OCI-LY1 (cell line): ENCODE results near the gene L3MBTL2.

Experiments
- H2AFZ ChIP-seq: fragments of 200-600 bp; sonication (generic), shearing (Covaris generic); 2 replicates; pipeline ENCODE4 v1.6.0; 2014; ENCODE audit warnings: antibody characterized with exemption, mild to moderate bottlenecking, low read length
- H3F3A ChIP-seq: fragments of 200-600 bp; sonication (generic), shearing (Covaris generic); 2 replicates; pipeline ENCODE4 v1.6.0; 2014; ENCODE audit warnings: mild to moderate bottlenecking, antibody characterized with exemption, low read length, moderate library complexity; ENCODE audit not compliant: insufficient read depth
- H3K27ac ChIP-seq: fragments of 200-600 bp; sonication (generic); 2 replicates; pipeline ENCODE4 v1.5.1; 2014; ENCODE audit warnings: low read length, mixed run types, mild to moderate bottlenecking, low read depth; ENCODE audit not compliant: poor library complexity, severe bottlenecking
- H3K27me3 ChIP-seq: fragments of 200-600 bp; sonication (generic); 2 replicates; pipeline ENCODE4 v1.6.0; 2014; ENCODE audit warnings: antibody characterized with exemption, mild to moderate bottlenecking, low read length, moderate library complexity; ENCODE audit not compliant: insufficient read depth
- H3K36me3 ChIP-seq: fragments of 200-600 bp; sonication (generic); 2 replicates; pipeline ENCODE4 v1.6.1; 2014; ENCODE audit warnings: mild to moderate bottlenecking, antibody characterized with exemption, low read length, moderate library complexity, mixed read lengths; ENCODE audit not compliant: insufficient read depth
- H3K4me1 ChIP-seq: fragments of 200-600 bp; sonication (generic); 2 replicates; pipeline ENCODE4 v1.5.1; 2014; ENCODE audit warnings: mild to moderate bottlenecking, low read length, moderate library complexity; ENCODE audit not compliant: insufficient read depth, severe bottlenecking
- H3K4me2 ChIP-seq: fragments of 200-600 bp; sonication (generic), shearing (Covaris generic); 2 replicates; pipeline ENCODE4 v1.6.1; 2014; ENCODE audit warnings: low read length
- H3K4me3 ChIP-seq: fragments of 200-600 bp; sonication (generic); 2 replicates; pipeline ENCODE4 v1.5.1; 2014; ENCODE audit warnings: low read length, low read depth, mild to moderate bottlenecking, mixed read lengths; ENCODE audit not compliant: poor library complexity, severe bottlenecking
- H3K79me2 ChIP-seq: fragments of 200-600 bp; shearing (Covaris generic); 2 replicates; pipeline ENCODE4 v1.6.1; 2016; ENCODE audit warnings: mixed run types, low read length, mixed read lengths; ENCODE audit not compliant: insufficient read depth
- H3K9ac ChIP-seq: fragments of 200-600 bp; sonication (generic), shearing (Covaris generic); 2 replicates; pipeline ENCODE4 v1.6.1; 2014; ENCODE audit warnings: mild to moderate bottlenecking, low read length, mixed read lengths
- H3K9me2 ChIP-seq: fragments of 200-600 bp; sonication (generic), shearing (Covaris generic); 2 replicates; pipeline ENCODE4 v1.6.1; 2014; ENCODE audit warnings: low read depth, mild to moderate bottlenecking, low read length, mixed read lengths
- H3K9me3 ChIP-seq: fragments of 200-600 bp; shearing (Covaris generic); 2 replicates; pipeline ENCODE4 v1.6.1; 2014; ENCODE audit warnings: low read length, mixed read lengths
- H4K20me1 ChIP-seq: fragments of 200-600 bp; sonication (generic), shearing (Covaris generic); 2 replicates; pipeline ENCODE4 v1.6.0; 2016; ENCODE audit warnings: mild to moderate bottlenecking, low read length; ENCODE audit not compliant: insufficient read depth
- CTCF ChIP-seq: fragments of 200-600 bp; sonication (generic), shearing (Covaris generic); IDR thresholded peaks from 2 replicates; pipeline ENCODE4 v1.5.1; 2017; ENCODE audit warnings: mild to moderate bottlenecking, antibody characterized with exemption, low read length, moderate library complexity, mixed read lengths
- EZH2 ChIP-seq: fragments of 200-600 bp; sonication (generic), shearing (Covaris generic); IDR thresholded peaks from 2 replicates; pipeline ENCODE4 v1.8.0; 2017; ENCODE audit warnings: borderline replicate concordance, mixed run types, mild to moderate bottlenecking, antibody characterized with exemption, low read length, moderate library complexity, mixed read lengths

The L3MBTL2 gene

GRCh38 chr22:41206719-41207118 is 1.6 kb downstream of the L3MBTL2 start:
- no peaks in the 10 kb centered on the region for H3F3A ChIP-seq
- no peak overlapping the region for H3K4me2 ChIP-seq
- peaks cover 5% of the 10 kb centered on the region for H3K79me2 ChIP-seq
- no peak overlapping the region for H2AFZ ChIP-seq
- no peaks in the 10 kb centered on the region for H3K9me3 ChIP-seq
- no peaks in the 10 kb centered on the region for H3K9me2 ChIP-seq
- H3K9ac ChIP-seq: no peak overlapping the region
- TF ChIP-seq CTCF (no peak), EZH2 (no peak)
- peak overlapping the region; percentile 97 for H3K4me3 ChIP-seq
- H3K27ac ChIP-seq: no peak overlapping the region
- no peaks in the 10 kb centered on the region for H3K27me3 ChIP-seq
- peaks cover 17% of the 10 kb centered on the region for H3K36me3 ChIP-seq
- H3K4me1 ChIP-seq: peaks cover 14% of the 10 kb centered on the region
- no peaks in the 10 kb centered on the region for H4K20me1 ChIP-seq

GRCh38 chr22:41215409-41215808 is 10.3 kb downstream of the L3MBTL2 start:
- no peaks in the 10 kb centered on the region for H3K79me2 ChIP-seq
- no peaks in the 10 kb centered on the region for H3F3A ChIP-seq
- peaks cover 13% of the 10 kb centered on the region for H3K4me1 ChIP-seq
- no peaks in the 10 kb centered on the region for H3K9me3 ChIP-seq
- H4K20me1 ChIP-seq: no peaks in the 10 kb centered on the region
- H3K27ac ChIP-seq: no peak overlapping the region
- peaks cover 70% of the 10 kb centered on the region for H3K36me3 ChIP-seq
- H3K9me2 ChIP-seq: no peaks in the 10 kb centered on the region
- H3K4me3 ChIP-seq: no peak overlapping the region
- no peaks in the 10 kb centered on the region for H3K27me3 ChIP-seq
- H3K4me2 ChIP-seq: no peak overlapping the region
- no peak for TF ChIP-seq EZH2
- no peak for TF ChIP-seq CTCF
- no peak overlapping the region for H2AFZ ChIP-seq
- H3K9ac ChIP-seq: no peak overlapping the region

GRCh38 chr22:41215926-41216325 is 10.8 kb downstream of the L3MBTL2 start:
- TF ChIP-seq CTCF (no peak), EZH2 (no peak)
- no peaks in the 10 kb centered on the region for H3K79me2 ChIP-seq
- no peaks in the 10 kb centered on the region for H4K20me1 ChIP-seq
- no peaks in the 10 kb centered on the region for H3K9me2 ChIP-seq
- H3K4me2 ChIP-seq: no peak overlapping the region
- no peak overlapping the region for H3K9ac ChIP-seq
- peaks cover 13% of the 10 kb centered on the region for H3K4me1 ChIP-seq
- H3K4me3 ChIP-seq: no peak overlapping the region
- no peak overlapping the region for H2AFZ ChIP-seq
- H3K27ac ChIP-seq: no peak overlapping the region
- H3F3A ChIP-seq: no peaks in the 10 kb centered on the region
- H3K27me3 ChIP-seq: no peaks in the 10 kb centered on the region
- no peaks in the 10 kb centered on the region for H3K9me3 ChIP-seq
- H3K36me3 ChIP-seq: peaks cover 70% of the 10 kb centered on the region
